MCF 10A (cell line): ENCODE results near the gene DNAH17. TPM values are rescaled to one million over a fixed set of nuclear protein-coding genes. Genes with fewer than 3 reads are reported as not detected.

Experiments
- BruUV-seq: library from RNA; stranded (reverse); fragments of 400-500 nt; replicated peaks from 2 replicates; lab custom pipeline; 2021; lab: Mats Ljungman, UMichigan
- CTCF ChIA-PET: fragments of 300-600 bp; sonication (Branson Sonifier 250); formaldehyde crosslinking; extraction: SDS; loops from one replicate; lab custom pipeline; 2021; ENCODE audit warnings: antibody characterized with exemption, inconsistent platforms; lab: Yijun Ruan, JAX
- POLR2A ChIA-PET: fragments of 300-600, 350-650 bp; sonication (Branson Sonifier 250); formaldehyde crosslinking; extraction: SDS; loops from one replicate; lab custom pipeline; 2020; ENCODE audit warnings: antibody characterized with exemption, inconsistent platforms; lab: Yijun Ruan, JAX
- DNase-seq: peaks from one replicate; pipeline ENCODE4 v3.0.0-alpha.2; 2018; ENCODE audit not compliant: unreplicated experiment
- H3K27ac Mint-ChIP-seq: one replicate; pipeline ENCODE4 v1.8.0; 2022; ENCODE audit warnings: mild to moderate bottlenecking, low read depth, mixed read lengths; ENCODE audit not compliant: unreplicated experiment
- H3K27me3 Mint-ChIP-seq: one replicate; pipeline ENCODE4 v1.8.0; 2022; ENCODE audit warnings: mixed read lengths; ENCODE audit not compliant: insufficient read depth, unreplicated experiment
- H3K36me3 Mint-ChIP-seq: one replicate; pipeline ENCODE4 v1.8.0; 2022; ENCODE audit warnings: mild to moderate bottlenecking, moderate library complexity, mixed read lengths; ENCODE audit not compliant: insufficient read depth, unreplicated experiment
- H3K4me1 Mint-ChIP-seq: one replicate; pipeline ENCODE4 v1.8.0; 2022; ENCODE audit warnings: mixed read lengths; ENCODE audit not compliant: insufficient read depth, unreplicated experiment
- H3K4me3 Mint-ChIP-seq: one replicate; pipeline ENCODE4 v1.8.0; 2022; ENCODE audit warnings: mild to moderate bottlenecking, moderate library complexity, mixed read lengths; ENCODE audit not compliant: unreplicated experiment
- H3K9me3 Mint-ChIP-seq: one replicate; pipeline ENCODE4 v1.8.0; 2022; ENCODE audit warnings: mixed read lengths; ENCODE audit not compliant: unreplicated experiment
- CTCF ChIP-seq: fragments of 200-600 bp; IDR thresholded peaks from one replicate; pipeline ENCODE4 v1.8.0; 2022; ENCODE audit warnings: antibody characterized with exemption, mild to moderate bottlenecking; ENCODE audit not compliant: unreplicated experiment
- intact Hi-C: fragments of 100-400 bp; cut with micrococcal nuclease; formaldehyde crosslinking; loops from 2 replicates; pipeline ENCODE4 v1.14.1; 2022
- total RNA-seq: library from RNA; stranded (reverse); gene quantifications from 2 replicates; pipeline ENCODE4 v1.2.3, GENCODE V29; 2022

Gene DNAH17
- total RNA-seq, 1 experiment from 2014 or later: not detected

GRCh38 chr17:78605429-78605828 lies 28.2 kb upstream of the DNAH17 start:
- no TSS peak for BruUV-seq
- Mint-ChIP-seq H3K27me3 (no peaks in the 10 kb centered on the region), H3K4me1 (no peaks in the 10 kb centered on the region), H3K9me3 (no peaks in the 10 kb centered on the region), H3K4me3 (no peak overlapping the region), H3K27ac (no peak overlapping the region), H3K36me3 (no peaks in the 10 kb centered on the region)
- DNase-seq: no peak
- ChIA-PET POLR2A (no interaction called here), CTCF (interaction anchor here (0.6 to 0.8 kb wide), 3 partner anchors 58 to 103 kb away, joined by 3 to 5 read pairs (median 5); no protein-coding TSS in a partner anchor)
- intact Hi-C loops: loop anchor here (1.0 to 5.0 kb wide), 2 partner anchors 102 to 108 kb away; no protein-coding TSS in a partner anchor
- TF ChIP-seq CTCF: no peak

- Mint-ChIP-seq H3K27me3 (no peaks in the 10 kb centered on the region), H3K36me3 (no peaks in the 10 kb centered on the region), H3K4me1 (no peaks in the 10 kb centered on the region), H3K27ac (no peak overlapping the region), H3K9me3 (no peaks in the 10 kb centered on the region), H3K4me3 (no peak overlapping the region)
- no TSS peak for BruUV-seq
- intact Hi-C loops: no loop called here
- DNase-seq: no peak
- CTCF ChIA-PET: interaction anchor here (0.5 to 0.6 kb wide), 3 partner anchors 50 to 1613 kb away, joined by 3 to 4 read pairs (median 4); no protein-coding TSS in a partner anchor
- no peak for TF ChIP-seq CTCF
- POLR2A ChIA-PET: interaction anchor here (0.6 kb wide), 1 partner anchor 14 kb away, joined by 4 read pairs; no protein-coding TSS in a partner anchor
Measured at GRCh38 chr17:78602246-78602645, 25.1 kb upstream of the DNAH17 start.

GRCh38 chr17:78601577-78602190 lies 24.5 kb upstream of the DNAH17 start:
- DNase-seq: no peak
- H3K27me3 Mint-ChIP-seq: no peaks in the 10 kb centered on the region
- H3K36me3 Mint-ChIP-seq: no peaks in the 10 kb centered on the region
- no peak overlapping the region for H3K4me3 Mint-ChIP-seq
- H3K9me3 Mint-ChIP-seq: no peaks in the 10 kb centered on the region
- H3K27ac Mint-ChIP-seq: no peak overlapping the region
- TF ChIP-seq CTCF: no peak
- intact Hi-C loops: no loop called here
- BruUV-seq: no TSS peak
- ChIA-PET POLR2A (interaction anchor here (0.6 kb wide), 1 partner anchor 97 kb away, joined by 3 read pairs; no protein-coding TSS in a partner anchor), CTCF (interaction anchor here (0.6 to 1.2 kb wide), 2 partner anchors 18 to 1612 kb away, joined by 3 to 4 read pairs; no protein-coding TSS in a partner anchor)
- H3K4me1 Mint-ChIP-seq: no peaks in the 10 kb centered on the region

- H3K4me3 Mint-ChIP-seq: no peak overlapping the region
- BruUV-seq: no TSS peak
- H3K27ac Mint-ChIP-seq: no peak overlapping the region
- no peaks in the 10 kb centered on the region for H3K36me3 Mint-ChIP-seq
- intact Hi-C loops: no loop called here
- ChIA-PET CTCF (interaction anchor here (0.6 to 0.7 kb wide), 3 partner anchors 10 to 142 kb away, joined by 3 to 4 read pairs (median 3); no protein-coding TSS in a partner anchor), POLR2A (no interaction called here)
- TF ChIP-seq CTCF: no peak
- H3K27me3 Mint-ChIP-seq: no peaks in the 10 kb centered on the region
- no peaks in the 10 kb centered on the region for H3K9me3 Mint-ChIP-seq
- no peaks in the 10 kb centered on the region for H3K4me1 Mint-ChIP-seq
- DNase-seq: peak; percentile 43
Measured at GRCh38 chr17:78600181-78600721, 23.1 kb upstream of the DNAH17 start.
